Dendritic cell treated with granulocyte-macrophage colony-stimulating factor and Interleukin-4, amounts not matched to agents 40 ng/mL and 50 ng/mL, for 4 days (primary cell): ENCODE data around the gene PAX6.
"Not testable (repeated sequence)": the region's sequence is repeated elsewhere in the genome, so short reads cannot be mapped to it uniquely, and the experiment has no call there.

Source experiments
- H3K27ac Mint-ChIP-seq: one replicate; pipeline ENCODE4 v1.8.0; 2022; ENCODE audit warnings: mild to moderate bottlenecking, mixed read lengths
- H3K27me3 Mint-ChIP-seq: one replicate; pipeline ENCODE4 v1.8.0; 2022; ENCODE audit warnings: mild to moderate bottlenecking, mixed read lengths
- H3K36me3 Mint-ChIP-seq: one replicate; pipeline ENCODE4 v1.8.0; 2022; ENCODE audit warnings: low read depth, mixed read lengths
- H3K4me1 Mint-ChIP-seq: one replicate; pipeline ENCODE4 v1.8.0; 2022; ENCODE audit warnings: low read depth, mixed read lengths
- H3K4me3 Mint-ChIP-seq: one replicate; pipeline ENCODE4 v1.8.0; 2022; ENCODE audit warnings: mild to moderate bottlenecking, moderate library complexity, mixed read lengths
- H3K9me3 Mint-ChIP-seq: one replicate; pipeline ENCODE4 v1.8.0; 2022; ENCODE audit warnings: mixed read lengths
- intact Hi-C: fragments of 100-400 bp; cut with micrococcal nuclease; formaldehyde crosslinking; loops from one replicate; pipeline ENCODE4 v1.15.0; 2022

The PAX6 gene

GRCh38 chr11:31767685-31768084, 43.4 kb downstream of the PAX6 start:
- Mint-ChIP-seq H3K4me3 (no peak overlapping the region), H3K36me3 (no peaks in the 10 kb centered on the region), H3K4me1 (no peaks in the 10 kb centered on the region), H3K27ac (no peak overlapping the region), H3K27me3 (no peaks in the 10 kb centered on the region), H3K9me3 (no peaks in the 10 kb centered on the region)
- intact Hi-C loops, result no loop called here

GRCh38 chr11:31767066-31767465, 44.1 kb downstream of the PAX6 start:
- Mint-ChIP-seq H3K9me3 (no peaks in the 10 kb centered on the region), H3K27ac (no peak overlapping the region), H3K36me3 (no peaks in the 10 kb centered on the region), H3K4me3 (no peak overlapping the region), H3K27me3 (no peaks in the 10 kb centered on the region), H3K4me1 (no peaks in the 10 kb centered on the region)
- intact Hi-C loops, result no loop called here

- Mint-ChIP-seq H3K36me3 (no peaks in the 10 kb centered on the region), H3K4me3 (no peak overlapping the region), H3K4me1 (no peaks in the 10 kb centered on the region), H3K9me3 (no peaks in the 10 kb centered on the region), H3K27me3 (no peaks in the 10 kb centered on the region), H3K27ac (no peak overlapping the region)
- intact Hi-C loops, result no loop called here
Measured at GRCh38 chr11:31764766-31765165, 46.4 kb downstream of the PAX6 start.

DNA sequence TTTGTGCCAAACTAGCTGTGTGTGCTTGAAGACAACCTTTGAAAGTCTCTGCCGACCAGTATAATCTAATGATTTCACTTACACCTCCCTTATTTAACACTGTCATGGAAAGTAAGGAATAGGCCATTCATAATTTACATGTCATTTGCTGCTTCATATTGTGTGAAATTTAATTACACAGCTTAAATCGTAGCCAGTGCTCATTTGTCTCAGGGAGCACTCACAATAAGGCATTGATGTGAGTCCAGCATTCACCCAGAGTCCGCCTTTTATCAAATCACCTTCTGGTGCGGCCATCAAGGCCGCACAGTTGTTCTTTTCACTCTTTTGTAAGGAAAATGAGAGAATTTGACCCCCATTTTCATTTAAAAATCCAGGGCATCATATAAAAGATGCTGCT, 46.9 kb downstream of the PAX6 start:
- H3K27me3 Mint-ChIP-seq, result no peaks in the 10 kb centered on the region
- no peaks in the 10 kb centered on the region for H3K9me3 Mint-ChIP-seq
- H3K4me3 Mint-ChIP-seq, result no peak overlapping the region
- no peaks in the 10 kb centered on the region for H3K36me3 Mint-ChIP-seq
- no peak overlapping the region for H3K27ac Mint-ChIP-seq
- intact Hi-C loops, result no loop called here
- H3K4me1 Mint-ChIP-seq, result no peaks in the 10 kb centered on the region

DNA sequence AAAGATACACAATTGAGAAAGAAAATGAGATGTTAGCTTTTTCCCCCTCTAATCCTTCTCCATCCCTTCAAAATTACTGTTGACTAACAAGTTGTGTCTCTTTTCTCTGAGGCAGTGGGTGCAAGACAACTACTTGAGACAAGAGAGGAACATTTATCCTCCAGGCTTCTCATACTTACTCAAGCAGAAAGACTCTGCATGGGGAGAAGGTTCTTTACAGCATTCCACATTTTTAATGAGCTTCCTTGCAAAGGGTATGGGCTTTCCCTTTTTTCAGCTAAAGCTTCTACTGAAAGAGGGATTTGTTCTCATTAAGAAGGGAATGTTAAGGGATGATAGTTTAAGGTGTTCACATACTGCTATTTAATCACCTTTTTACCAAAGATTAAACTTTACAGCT, 47.8 kb downstream of the PAX6 start:
- H3K27me3 Mint-ChIP-seq, result no peaks in the 10 kb centered on the region
- no peaks in the 10 kb centered on the region for H3K36me3 Mint-ChIP-seq
- no peak overlapping the region for H3K4me3 Mint-ChIP-seq
- intact Hi-C loops, result no loop called here
- H3K27ac Mint-ChIP-seq, result no peak overlapping the region
- H3K9me3 Mint-ChIP-seq, result no peaks in the 10 kb centered on the region
- H3K4me1 Mint-ChIP-seq, result no peaks in the 10 kb centered on the region

GRCh38 chr11:31761636-31762035, 49.5 kb downstream of the PAX6 start:
- Mint-ChIP-seq H3K27ac (no peak overlapping the region), H3K36me3 (no peaks in the 10 kb centered on the region), H3K27me3 (no peaks in the 10 kb centered on the region), H3K4me1 (no peaks in the 10 kb centered on the region), H3K4me3 (no peak overlapping the region), H3K9me3 (no peaks in the 10 kb centered on the region)
- intact Hi-C loops, result no loop called here

DNA sequence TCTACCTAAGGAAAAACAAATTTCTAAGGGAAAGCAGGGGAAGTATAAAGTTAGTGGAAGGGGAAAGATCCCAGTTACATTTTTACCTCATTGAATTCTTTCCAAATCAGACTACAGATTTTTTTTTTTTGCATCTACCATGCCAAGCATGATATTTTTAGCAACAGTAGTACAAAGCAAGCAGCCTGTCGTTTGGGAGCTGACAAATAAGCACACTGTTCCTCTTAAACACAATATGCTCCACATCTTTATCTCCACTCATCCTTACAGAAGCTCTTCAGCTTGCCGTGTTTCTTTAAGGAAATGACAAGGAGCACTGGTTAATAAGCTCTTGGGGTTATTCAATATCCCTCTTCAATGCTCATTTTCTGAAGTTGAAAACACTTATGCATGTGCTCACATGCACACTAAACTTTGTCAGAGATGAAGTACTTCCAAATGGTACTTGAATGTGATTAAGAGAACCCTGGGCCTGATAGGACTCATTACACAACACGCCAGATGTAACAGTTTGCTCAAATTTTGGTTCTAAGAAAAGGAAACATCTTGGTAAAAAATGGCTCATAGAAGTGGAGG, 53.8 kb downstream of the PAX6 start:
- H3K36me3 Mint-ChIP-seq, result no peaks in the 10 kb centered on the region
- no peak overlapping the region for H3K4me3 Mint-ChIP-seq
- no peaks in the 10 kb centered on the region for H3K4me1 Mint-ChIP-seq
- no peak overlapping the region for H3K27ac Mint-ChIP-seq
- intact Hi-C loops, result no loop called here
- no peaks in the 10 kb centered on the region for H3K9me3 Mint-ChIP-seq
- H3K27me3 Mint-ChIP-seq, result no peaks in the 10 kb centered on the region

GRCh38 chr11:31747581-31747980, 63.5 kb downstream of the PAX6 start:
- intact Hi-C loops, result no loop called here
- Mint-ChIP-seq H3K27me3 (no peaks in the 10 kb centered on the region), H3K9me3 (peaks cover 17% of the 10 kb centered on the region), H3K36me3 (no peaks in the 10 kb centered on the region), H3K4me1 (no peaks in the 10 kb centered on the region), H3K4me3 (no peak overlapping the region), H3K27ac (no peak overlapping the region)

- peaks cover 46% of the 10 kb centered on the region for H3K9me3 Mint-ChIP-seq
- H3K27ac Mint-ChIP-seq, H3K4me1 Mint-ChIP-seq, H3K36me3 Mint-ChIP-seq, intact Hi-C loops, H3K27me3 Mint-ChIP-seq, H3K4me3 Mint-ChIP-seq: not testable (repeated sequence)
Measured at GRCh38 chr11:31740731-31741368, 70.3 kb downstream of the PAX6 start.

DNA sequence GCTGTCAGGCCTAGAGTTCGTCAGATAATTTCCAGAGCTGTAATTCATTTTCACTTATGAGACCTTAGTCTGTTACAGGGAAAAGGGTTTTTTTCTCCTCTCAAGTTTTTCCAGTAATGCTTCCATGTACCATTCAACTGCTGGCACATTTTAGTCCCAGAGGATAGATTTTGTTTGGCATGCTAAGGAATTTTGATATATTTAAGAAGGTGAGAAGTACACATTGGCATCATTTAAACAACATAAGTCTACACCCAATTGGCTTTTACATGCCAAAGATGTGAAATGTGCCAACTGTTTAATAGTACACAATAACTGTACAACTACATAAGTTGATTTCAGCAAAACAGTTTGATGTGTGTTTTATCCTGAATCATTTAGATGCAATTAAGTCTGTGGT, 71.0 kb downstream of the PAX6 start:
- Mint-ChIP-seq H3K36me3 (no peaks in the 10 kb centered on the region), H3K27ac (no peak overlapping the region), H3K4me1 (no peaks in the 10 kb centered on the region), H3K4me3 (no peak overlapping the region), H3K27me3 (no peaks in the 10 kb centered on the region), H3K9me3 (peaks cover 53% of the 10 kb centered on the region)
- intact Hi-C loops, result no loop called here
